Middle frontal gyrus (tissue), 1 donor: Measurements from ENCODE around the gene DCC.
"Not testable (repeated sequence)": the region's sequence is repeated elsewhere in the genome, so short reads cannot be mapped to it uniquely, and the experiment has no call there.

Experiments used
- DNase-seq: peaks from one replicate; pipeline ENCODE4 v3.0.0-alpha.2; 2015; ENCODE audit warnings: low spot score; ENCODE audit errors: extremely low spot score

DCC gene

GRCh38 chr18:53468173-53468572 lies 1128.2 kb downstream of the DCC start:
- DNase-seq, result not testable (repeated sequence)

DNA sequence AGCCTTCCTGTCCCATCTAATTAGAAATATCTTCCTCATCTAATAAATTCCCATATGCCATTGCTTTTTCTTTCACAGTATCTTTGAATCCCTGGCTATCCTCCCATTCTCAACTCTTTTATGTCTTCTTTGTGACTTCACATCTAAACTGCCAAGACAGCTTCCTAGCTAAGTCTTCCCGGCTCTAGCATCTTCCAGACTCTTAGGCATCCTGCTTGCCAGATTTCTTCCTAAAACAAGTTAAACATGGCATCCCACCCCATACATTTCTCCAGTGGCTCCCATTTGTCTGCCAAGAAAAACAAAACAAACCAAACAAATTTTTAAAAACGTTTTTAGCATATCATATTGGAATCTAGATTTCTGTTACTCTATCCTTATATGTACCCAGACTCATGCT lies 1132.5 kb downstream of the DCC start:
- DNase-seq, result no peak

DNA sequence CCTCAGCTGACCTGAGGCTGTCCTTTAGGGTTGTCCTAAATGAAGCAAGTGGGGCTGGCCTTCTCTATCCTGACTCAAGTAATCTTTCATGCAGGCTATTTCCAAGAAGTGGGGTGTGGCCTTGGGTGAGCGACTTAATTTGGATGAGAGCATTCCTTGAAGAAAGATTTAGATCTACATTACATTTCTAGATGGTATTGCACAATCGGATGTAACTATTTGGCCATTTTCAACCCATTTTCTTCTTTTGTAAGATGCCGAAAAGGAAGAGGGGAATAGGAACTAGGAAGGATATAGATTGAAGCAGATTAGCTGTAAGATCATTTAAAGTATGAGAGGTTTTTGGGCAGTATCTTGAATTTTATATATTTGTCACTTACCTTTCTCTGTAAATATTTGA lies 1138.2 kb downstream of the DCC start:
- DNase-seq, result no peak

DNA sequence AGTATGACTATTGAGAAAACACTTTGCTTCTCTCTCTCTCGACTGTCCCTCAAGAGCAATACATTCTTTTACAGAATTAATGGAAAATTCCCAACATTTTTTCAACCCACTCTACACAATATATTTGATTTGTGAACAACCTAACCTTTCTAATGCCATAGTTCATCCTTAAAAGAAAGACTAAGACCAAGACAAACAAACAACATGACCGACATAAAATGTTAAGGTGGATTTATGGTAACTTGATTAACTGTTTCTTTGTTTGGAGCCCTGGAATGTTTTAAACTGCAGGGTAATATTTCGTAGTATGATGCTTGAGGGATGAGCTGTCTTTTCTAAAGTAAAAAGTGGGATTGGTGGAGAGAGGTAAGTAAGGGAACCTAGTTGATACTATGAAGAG lies 1146.3 kb downstream of the DCC start:
- no peak for DNase-seq

GRCh38 chr18:53489266-53489665 lies 1149.3 kb downstream of the DCC start:
- DNase-seq, result no peak

DNA sequence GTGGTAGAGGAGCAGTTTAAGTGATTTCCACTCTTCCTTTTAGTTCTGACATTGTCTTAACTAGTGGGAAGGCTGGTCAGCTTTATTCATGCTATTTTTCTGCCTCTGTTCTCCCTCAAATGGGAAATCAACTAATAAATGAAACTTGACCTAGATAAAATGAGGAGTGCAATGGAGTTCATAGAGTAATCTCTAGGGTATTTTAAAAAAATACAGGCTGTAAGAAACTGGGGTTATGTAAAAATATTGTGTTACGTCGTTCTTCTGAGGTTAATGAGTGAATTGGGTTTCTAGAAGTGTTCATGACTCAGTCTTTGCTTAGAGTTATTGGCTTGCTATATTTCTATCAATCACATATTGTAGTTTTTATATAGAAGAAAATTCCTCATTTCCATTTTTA lies 1150.0 kb downstream of the DCC start:
- no peak for DNase-seq

- no peak for DNase-seq
Observed at GRCh38 chr18:53496028-53496427, 1156.0 kb downstream of the DCC start.

DNA sequence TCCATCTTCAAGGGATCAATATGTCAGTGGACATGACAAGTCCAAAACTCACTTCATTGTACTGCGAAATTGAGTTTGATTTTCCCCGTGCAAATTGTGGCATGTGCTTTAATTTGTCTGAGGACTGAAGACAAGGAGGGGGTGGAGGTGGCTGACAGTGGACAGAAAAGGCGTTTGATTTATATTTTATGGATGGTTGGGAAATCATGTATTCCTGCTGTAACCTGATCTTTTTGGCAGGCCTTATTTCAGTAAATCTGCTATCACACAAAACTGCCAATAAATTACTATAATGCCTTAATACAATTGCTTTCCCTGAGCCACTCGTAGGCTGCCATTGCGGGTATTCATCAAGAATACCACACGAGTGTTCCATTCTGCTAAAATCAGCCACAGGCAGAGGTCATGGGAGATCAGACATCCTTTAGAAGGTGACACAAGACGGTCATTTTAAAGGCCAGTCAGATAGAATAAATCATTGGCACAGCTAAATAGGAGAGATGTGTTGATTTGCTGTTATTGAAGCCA lies 1164.0 kb downstream of the DCC start:
- no peak for DNase-seq

DNA sequence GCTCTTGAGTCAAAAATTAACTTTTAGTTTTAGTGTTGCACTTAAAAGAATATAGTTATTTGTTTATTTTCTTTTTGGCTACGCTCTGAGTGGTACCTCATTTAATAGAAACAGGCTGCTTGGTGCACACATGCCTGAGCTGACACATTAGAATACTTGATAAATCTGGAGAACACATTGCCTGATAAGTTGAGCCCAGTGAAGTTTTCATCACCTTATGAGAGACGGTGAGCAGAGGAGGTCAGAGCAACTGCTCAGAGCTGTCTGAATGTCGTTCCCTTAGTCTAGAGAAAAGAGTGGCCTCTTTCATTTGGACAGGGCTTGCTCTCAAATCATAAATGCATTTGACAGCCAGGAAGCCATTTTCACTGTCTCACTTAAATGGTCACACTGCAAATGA lies 1168.5 kb downstream of the DCC start:
- DNase-seq, result no peak

GRCh38 chr18:53509886-53510285 lies 1169.9 kb downstream of the DCC start:
- no peak for DNase-seq

- not testable (repeated sequence) for DNase-seq
Observed at GRCh38 chr18:53511725-53512124, 1171.7 kb downstream of the DCC start.

GRCh38 chr18:53521068-53521467 lies 1181.1 kb downstream of the DCC start:
- DNase-seq, result no peak

DNA sequence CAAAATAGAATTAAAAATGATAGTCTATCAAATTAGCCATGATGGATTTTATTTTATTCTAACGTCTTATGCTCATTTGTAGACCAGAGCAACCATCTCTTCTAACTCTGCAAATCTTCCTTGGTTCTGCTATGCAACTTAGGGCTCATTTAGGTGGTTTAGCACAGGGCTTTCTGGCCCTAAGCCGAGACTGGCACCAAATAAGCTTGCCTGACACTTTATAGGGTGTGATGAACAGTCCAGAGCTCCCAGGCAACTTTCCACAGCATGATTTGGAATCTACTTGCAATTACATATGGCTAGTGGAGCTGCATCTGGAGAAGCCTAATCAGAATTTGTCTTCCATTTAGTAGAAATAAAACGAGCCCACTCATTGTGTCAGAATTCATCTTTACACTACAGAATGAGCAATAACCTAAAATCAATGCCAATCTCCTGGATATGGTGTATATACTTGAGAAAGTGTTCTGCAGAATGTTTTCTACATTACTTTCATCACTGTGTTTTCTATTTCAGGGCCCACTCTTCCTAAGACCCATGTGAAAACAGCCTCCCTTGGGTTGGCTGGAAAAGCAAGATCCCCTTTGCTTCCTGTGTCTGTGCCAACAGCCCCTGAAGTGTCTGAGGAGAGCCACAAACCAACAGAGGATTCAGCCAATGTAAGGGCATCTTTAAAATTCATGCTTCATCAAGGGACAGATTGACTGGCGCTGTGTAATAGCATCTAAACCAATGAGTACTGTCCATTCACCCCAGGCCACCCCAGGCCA lies 1186.3 kb downstream of the DCC start:
- no peak for DNase-seq

GRCh38 chr18:53527365-53527764 lies 1187.4 kb downstream of the DCC start:
- DNase-seq, result no peak

- no peak for DNase-seq
Observed at GRCh38 chr18:53531187-53531586, 1191.2 kb downstream of the DCC start.

DNA sequence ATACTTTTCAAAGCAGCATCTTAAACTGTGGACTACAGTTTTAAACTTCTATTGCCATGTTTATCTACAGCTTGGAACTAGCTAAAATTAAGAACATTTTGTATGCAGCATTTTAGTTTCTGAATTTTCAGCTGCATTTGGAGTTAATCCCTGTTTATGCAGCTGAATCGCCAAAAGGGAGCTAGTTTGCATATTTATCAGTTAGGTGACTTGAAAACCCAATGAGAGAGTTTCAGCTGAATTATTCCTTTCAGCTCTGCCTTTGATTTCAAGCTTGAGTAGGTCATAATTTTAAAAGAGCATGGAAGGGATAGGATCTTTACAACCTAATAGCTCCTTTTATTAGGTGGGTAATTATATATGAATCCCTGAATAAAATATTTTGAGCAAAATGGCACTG lies 1191.9 kb downstream of the DCC start:
- DNase-seq, result no peak

DNA sequence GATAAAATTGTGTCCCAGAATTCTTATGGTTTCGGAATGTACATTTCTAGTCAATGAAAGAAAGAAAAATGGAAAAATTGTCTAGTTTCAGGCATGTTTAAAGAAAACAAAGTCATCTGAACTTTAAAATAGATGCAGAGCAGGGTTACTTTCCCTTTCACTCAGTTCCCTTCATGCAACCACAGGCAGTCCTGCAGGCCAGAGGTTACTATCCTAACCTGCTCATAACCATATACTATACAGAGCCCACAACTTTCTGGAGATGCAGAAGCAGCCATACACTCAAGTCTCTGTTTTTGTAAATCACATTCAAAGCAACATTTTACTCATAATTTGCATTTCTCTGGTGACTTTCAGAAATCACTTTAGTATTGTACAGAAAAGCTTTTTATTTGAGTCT lies 1194.2 kb downstream of the DCC start:
- DNase-seq, result no peak

DNA sequence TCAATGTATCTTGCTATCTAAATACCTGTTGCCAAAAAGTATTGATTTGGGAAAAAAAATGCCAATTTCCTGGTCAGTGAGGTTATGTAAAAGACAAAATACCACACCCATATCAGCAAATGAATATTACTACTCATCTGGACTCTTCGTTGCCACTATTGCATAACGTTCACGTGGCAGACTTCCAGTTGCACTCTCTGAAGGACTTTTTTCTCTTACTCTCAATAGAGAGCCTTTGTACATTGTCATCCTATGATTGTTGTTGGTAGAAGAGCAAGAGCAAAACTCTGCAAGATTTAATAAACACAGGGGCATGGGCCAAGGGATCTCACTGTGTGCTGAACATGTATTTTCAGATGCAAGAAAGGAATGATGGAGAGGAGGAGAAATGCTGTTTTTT lies 1194.7 kb downstream of the DCC start:
- DNase-seq, result peak; percentile 60

GRCh38 chr18:53536908-53537307 lies 1196.9 kb downstream of the DCC start:
- DNase-seq, result no peak

DNA sequence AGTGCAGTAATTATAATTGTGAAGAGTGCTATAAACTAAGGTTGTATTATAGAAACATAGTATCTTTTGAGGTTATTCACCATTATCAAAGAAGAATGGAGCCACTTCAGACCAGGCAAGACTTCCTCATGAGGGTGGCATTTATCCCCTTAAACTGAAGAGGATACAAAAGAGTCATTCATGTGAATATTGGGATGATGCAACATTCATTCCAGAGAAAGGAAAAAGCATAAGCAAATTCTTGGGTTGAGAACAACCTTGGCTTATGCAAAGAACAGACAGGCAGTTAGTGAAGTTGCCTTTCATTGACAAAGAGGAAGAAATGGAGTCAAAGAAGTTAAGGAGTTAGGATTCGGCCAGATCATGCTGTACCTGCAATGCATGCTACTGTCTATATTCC lies 1201.9 kb downstream of the DCC start:
- no peak for DNase-seq

GRCh38 chr18:53543711-53544110 lies 1203.7 kb downstream of the DCC start:
- no peak for DNase-seq

- no peak for DNase-seq
Observed at GRCh38 chr18:53544917-53545316, 1204.9 kb downstream of the DCC start.

GRCh38 chr18:53551868-53552426 lies 1212.0 kb downstream of the DCC start:
- no peak for DNase-seq
